GM19023 (cell line): Measurements from ENCODE around the gene DHX8.
"Not testable (repeated sequence)": the region's sequence is repeated elsewhere in the genome, so short reads cannot be mapped to it uniquely, and the experiment has no call there.

Experiments
- ATAC-seq: cut with Tn5 transposase; IDR thresholded peaks from one replicate; pipeline ENCODE4 v1.9.1; 2021; ENCODE audit warnings: mild to moderate bottlenecking, moderate library complexity; ENCODE audit not compliant: unreplicated experiment

The DHX8 gene

GRCh38 chr17:43483674-43484551, at the start of gene DHX8:
Gene DHX8 (plus strand): TSS chr17:43483975. CDS start chr17:43484038, 63 bp downstream.
- peak; percentile 96 for ATAC-seq

- no peak for ATAC-seq
Measured at GRCh38 chr17:43434902-43435319, 48.9 kb upstream of the DHX8 start.

- ATAC-seq = no peak
Measured at GRCh38 chr17:43437756-43438155, 46.0 kb upstream of the DHX8 start.

GRCh38 chr17:43438626-43439025, 45.1 kb upstream of the DHX8 start:
- ATAC-seq = no peak

GRCh38 chr17:43439041-43439440, 44.7 kb upstream of the DHX8 start:
- ATAC-seq = no peak

- no peak for ATAC-seq
Measured at GRCh38 chr17:43442711-43443110, 41.1 kb upstream of the DHX8 start.

GRCh38 chr17:43443381-43443780, 40.4 kb upstream of the DHX8 start:
- ATAC-seq = no peak

- no peak for ATAC-seq
Measured at GRCh38 chr17:43444223-43445008, 39.4 kb upstream of the DHX8 start.

- no peak for ATAC-seq
Measured at GRCh38 chr17:43445009-43445589, 38.7 kb upstream of the DHX8 start.

GRCh38 chr17:43446773-43447172, 37.0 kb upstream of the DHX8 start:
- no peak for ATAC-seq

GRCh38 chr17:43448720-43449469, 34.9 kb upstream of the DHX8 start:
- ATAC-seq = no peak

- ATAC-seq = no peak
Measured at GRCh38 chr17:43449470-43450248, 34.1 kb upstream of the DHX8 start.

- not testable (repeated sequence) for ATAC-seq
Measured at GRCh38 chr17:43450791-43451190, 33.0 kb upstream of the DHX8 start.

- ATAC-seq = not testable (repeated sequence)
Measured at GRCh38 chr17:43451741-43452140, 32.0 kb upstream of the DHX8 start.

GRCh38 chr17:43453331-43453812, 30.4 kb upstream of the DHX8 start:
- ATAC-seq = no peak

GRCh38 chr17:43454868-43455267, 28.9 kb upstream of the DHX8 start:
- ATAC-seq = no peak

- ATAC-seq = no peak
Measured at GRCh38 chr17:43456029-43456428, 27.7 kb upstream of the DHX8 start.

- no peak for ATAC-seq
Measured at GRCh38 chr17:43456661-43457361, 27.0 kb upstream of the DHX8 start.

- ATAC-seq = no peak
Measured at GRCh38 chr17:43457362-43457692, 26.4 kb upstream of the DHX8 start.
